HT1080 (cell line): ENCODE results near the gene SLC25A25. TPM values are rescaled to one million over a fixed set of nuclear protein-coding genes. Genes with fewer than 3 reads are reported as not detected.
A peak's percentile ranks its signal among the peaks of the same experiment; 100 is the strongest.
"Not testable (repeated sequence)": the region's sequence is repeated elsewhere in the genome, so short reads cannot be mapped to it uniquely, and the experiment has no call there.

ENCODE experiments used
- DNase-seq: peaks from one replicate; pipeline ENCODE4 v3.0.0-alpha.2; 2015; ENCODE audit warnings: low read depth
- total RNA-seq: library from RNA; depleted of rRNA; stranded (reverse); fragments of >200 nt; shearing (Covaris generic); gene quantifications from 2 replicates; pipeline ENCODE4 v1.2.3, GENCODE V29; 2014

SLC25A25 gene
- total RNA-seq, 1 experiment from 2014 or later: 15.1 TPM

- DNase-seq: no peak
Measured at GRCh38 chr9:128051932-128052709, 15.9 kb upstream of the SLC25A25 start.

GRCh38 chr9:128053560-128053959, 14.5 kb upstream of the SLC25A25 start:
- DNase-seq: no peak

- DNase-seq: no peak
Measured at GRCh38 chr9:128054087-128054486, 13.9 kb upstream of the SLC25A25 start.

- no peak for DNase-seq
Measured at GRCh38 chr9:128055344-128056040, 12.5 kb upstream of the SLC25A25 start.

- DNase-seq: no peak
Measured at GRCh38 chr9:128056086-128056485, 11.9 kb upstream of the SLC25A25 start.

- DNase-seq: no peak
Measured at GRCh38 chr9:128056887-128057723, 10.9 kb upstream of the SLC25A25 start.

- DNase-seq: no peak
Measured at GRCh38 chr9:128057724-128058409, 10.2 kb upstream of the SLC25A25 start.

- no peak for DNase-seq
Measured at GRCh38 chr9:128059365-128059983, 8.6 kb upstream of the SLC25A25 start.

- DNase-seq: no peak
Measured at GRCh38 chr9:128061275-128061960, 6.6 kb upstream of the SLC25A25 start.

- no peak for DNase-seq
Measured at GRCh38 chr9:128062279-128062678, 5.8 kb upstream of the SLC25A25 start.

- DNase-seq: no peak
Measured at GRCh38 chr9:128062846-128063831, 4.9 kb upstream of the SLC25A25 start.

- DNase-seq: no peak
Measured at GRCh38 chr9:128065907-128066712, 1.9 kb upstream of the SLC25A25 start.

GRCh38 chr9:128066713-128067644, 1.1 kb upstream of the SLC25A25 start, which contains the start of gene NAIF1:
Gene NAIF1, minus strand, starts transcription at chr9:128067320. Its CDS starts 219 bp downstream, at chr9:128067101.
- DNase-seq: peak; percentile 98

GRCh38 chr9:128068386-128069205, 564 bp downstream of the SLC25A25 start:
- DNase-seq: no peak

GRCh38 chr9:128070874-128071273, 2.8 kb downstream of the SLC25A25 start:
- no peak for DNase-seq

- DNase-seq: not testable (repeated sequence)
Measured at GRCh38 chr9:128071475-128071874, 3.4 kb downstream of the SLC25A25 start.
